ENCODE measurements around the gene EYA2. TPM values are rescaled to one million over a fixed set of nuclear protein-coding genes. Genes with fewer than 3 reads are reported as not detected.

Gene EYA2
- total and polyA plus RNA-seq, 4 donors = 0.17 to 0.54 (median 0.23) TPM; not detected in 1

GRCh38 chr20:46997187-46997586, 102.5 kb downstream of the EYA2 start (continued):
- TF ChIP-seq ZBTB33 (IDR thresholded peaks at IDR 0.05) (no peak), JUND (IDR thresholded peaks at IDR 0.05) (no peak), YY1 (IDR thresholded peaks at IDR 0.05) (no peak), TAF1 (conservative IDR thresholded peaks at IDR 0.05) (no peak)

GRCh38 chr20:46998477-46999240, 104.0 kb downstream of the EYA2 start:
- H3K4me3 ChIP-seq (ENCODE audit: low read depth in 1 of 3, low read length in 3 of 3) = no peak overlapping the region
- no peaks in the 10 kb centered on the region for H3K36me3 ChIP-seq (ENCODE audit: control insufficient read depth in 4 of 4, insufficient read depth in 3 of 4, low read depth in 1 of 4, low read length in 3 of 4)
- no peak overlapping the region for H3K9ac ChIP-seq (ENCODE audit: low read depth in 1 of 2, low read length in 2 of 2)
- no peak for DNase-seq (ENCODE audit: low spot score)
- WGBS = 33% methylated on average over 6 of the region's 6 CpGs
- no peak overlapping the region for H3K27ac ChIP-seq (ENCODE audit: low read depth in 1 of 2, low read length in 2 of 2)
- TF ChIP-seq FOXA2 (IDR thresholded peaks at IDR 0.05) (no peak), SP1 (IDR thresholded peaks at IDR 0.05) (no peak), RXRA (IDR thresholded peaks at IDR 0.05) (no peak), MAX (IDR thresholded peaks at IDR 0.05) (no peak), GABPA (IDR thresholded peaks at IDR 0.05 in 1 of 2, conservative IDR thresholded peaks at IDR 0.05 in 1 of 2) (no peak), FOXA1 (IDR thresholded peaks at IDR 0.05) (no peak), ZBTB33 (IDR thresholded peaks at IDR 0.05) (no peak), JUND (IDR thresholded peaks at IDR 0.05) (no peak), ATF3 (IDR thresholded peaks at IDR 0.05) (no peak), TAF1 (conservative IDR thresholded peaks at IDR 0.05) (no peak), NR2F2 (IDR thresholded peaks at IDR 0.05) (no peak), CTCF (IDR thresholded peaks at IDR 0.05; ENCODE audit: low read depth, low read length, missing input control) (no peak), HNF4A (conservative IDR thresholded peaks at IDR 0.05) (no peak), EGR1 (IDR thresholded peaks at IDR 0.05; ENCODE audit: low read depth in 2 of 2) (no peak), REST (IDR thresholded peaks at IDR 0.05) (no peak), HNF4G (IDR thresholded peaks at IDR 0.05) (no peak), RAD21 (IDR thresholded peaks at IDR 0.05) (no peak), YY1 (IDR thresholded peaks at IDR 0.05) (no peak)
- H3K9me3 ChIP-seq (ENCODE audit: control insufficient read depth in 4 of 4, low read length in 3 of 4) = no peaks in the 10 kb centered on the region
- no peaks in the 10 kb centered on the region for H3K27me3 ChIP-seq (ENCODE audit: control insufficient read depth in 4 of 4, insufficient read depth in 4 of 4, low read length in 3 of 4)
- no peaks in the 10 kb centered on the region for H3K4me1 ChIP-seq (ENCODE audit: control insufficient read depth in 4 of 4, insufficient read depth in 4 of 4, low read length in 3 of 4)
